ENCODE data around the gene KDM4C. TPM values are rescaled to one million over a fixed set of nuclear protein-coding genes. Genes with fewer than 3 reads are reported as not detected.

Gene KDM4C
- total and polyA plus RNA-seq, 2 of the 13 experiments (the other 11 are each of a cell fraction or from before 2014, with no cell fraction given): 19.4 to 23.6 TPM

- 0 out of 2 replicates have a peak, but pooled peaks have one; percentile 27 for TF ChIP-seq BATF2 (CRISPR knock-in tag; IDR thresholded peaks at IDR 0.05)
- TF ChIP-seq, protein P1, sequence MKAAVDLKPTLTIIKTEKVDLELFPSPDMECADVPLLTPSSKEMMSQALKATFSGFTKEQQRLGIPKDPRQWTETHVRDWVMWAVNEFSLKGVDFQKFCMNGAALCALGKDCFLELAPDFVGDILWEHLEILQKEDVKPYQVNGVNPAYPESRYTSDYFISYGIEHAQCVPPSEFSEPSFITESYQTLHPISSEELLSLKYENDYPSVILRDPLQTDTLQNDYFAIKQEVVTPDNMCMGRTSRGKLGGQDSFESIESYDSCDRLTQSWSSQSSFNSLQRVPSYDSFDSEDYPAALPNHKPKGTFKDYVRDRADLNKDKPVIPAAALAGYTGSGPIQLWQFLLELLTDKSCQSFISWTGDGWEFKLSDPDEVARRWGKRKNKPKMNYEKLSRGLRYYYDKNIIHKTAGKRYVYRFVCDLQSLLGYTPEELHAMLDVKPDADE (CRISPR knock-in tag; IDR thresholded peaks at IDR 0.05): peak; percentile 90
- peak; percentile 85 for TF ChIP-seq ARID4A (CRISPR knock-in tag; IDR thresholded peaks at IDR 0.05; ENCODE audit: borderline replicate concordance)
- no peak for TF ChIP-seq ZBTB39 (CRISPR knock-in tag; IDR thresholded peaks at IDR 0.05)
- peak; percentile 53 for TF ChIP-seq SP2 (CRISPR knock-in tag; IDR thresholded peaks at IDR 0.05)
- peak; percentile 57 for TF ChIP-seq MEF2D (CRISPR knock-in tag; IDR thresholded peaks at IDR 0.05)
- peak; percentile 72 for TF ChIP-seq NFYC (CRISPR knock-in tag; IDR thresholded peaks at IDR 0.05)
- no peak for TF ChIP-seq JUNB (CRISPR knock-in tag; IDR thresholded peaks at IDR 0.05; ENCODE audit: borderline replicate concordance)
- TF ChIP-seq ZNF382 (CRISPR knock-in tag; IDR thresholded peaks at IDR 0.05; ENCODE audit: borderline replicate concordance): no peak
- TF ChIP-seq KDM2A (CRISPR knock-in tag; IDR thresholded peaks at IDR 0.05; ENCODE audit: borderline replicate concordance, low read depth): peak; percentile 78
- peak; percentile 87 for TF ChIP-seq ZNF782 (CRISPR knock-in tag; IDR thresholded peaks at IDR 0.05; ENCODE audit: borderline replicate concordance)
- peak; percentile 81 for TF ChIP-seq ZNF772 (CRISPR knock-in tag; IDR thresholded peaks at IDR 0.05)
- no peak; the same call in 1 of the 2 replicates for TF ChIP-seq GTF2F1 (IDR thresholded peaks at IDR 0.05; ENCODE audit: low read length)
- TF ChIP-seq, protein P2, sequence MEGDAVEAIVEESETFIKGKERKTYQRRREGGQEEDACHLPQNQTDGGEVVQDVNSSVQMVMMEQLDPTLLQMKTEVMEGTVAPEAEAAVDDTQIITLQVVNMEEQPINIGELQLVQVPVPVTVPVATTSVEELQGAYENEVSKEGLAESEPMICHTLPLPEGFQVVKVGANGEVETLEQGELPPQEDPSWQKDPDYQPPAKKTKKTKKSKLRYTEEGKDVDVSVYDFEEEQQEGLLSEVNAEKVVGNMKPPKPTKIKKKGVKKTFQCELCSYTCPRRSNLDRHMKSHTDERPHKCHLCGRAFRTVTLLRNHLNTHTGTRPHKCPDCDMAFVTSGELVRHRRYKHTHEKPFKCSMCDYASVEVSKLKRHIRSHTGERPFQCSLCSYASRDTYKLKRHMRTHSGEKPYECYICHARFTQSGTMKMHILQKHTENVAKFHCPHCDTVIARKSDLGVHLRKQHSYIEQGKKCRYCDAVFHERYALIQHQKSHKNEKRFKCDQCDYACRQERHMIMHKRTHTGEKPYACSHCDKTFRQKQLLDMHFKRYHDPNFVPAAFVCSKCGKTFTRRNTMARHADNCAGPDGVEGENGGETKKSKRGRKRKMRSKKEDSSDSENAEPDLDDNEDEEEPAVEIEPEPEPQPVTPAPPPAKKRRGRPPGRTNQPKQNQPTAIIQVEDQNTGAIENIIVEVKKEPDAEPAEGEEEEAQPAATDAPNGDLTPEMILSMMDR (CRISPR knock-in tag; IDR thresholded peaks at IDR 0.05): no peak
- no peak; the same call in 1 of the 2 replicates for TF ChIP-seq ZMYM3 (CRISPR knock-in tag; IDR thresholded peaks at IDR 0.05)
- peak; percentile 51 for TF ChIP-seq RBM22 (optimal IDR thresholded peaks at IDR 0.05; ENCODE audit: low read length)
Measured at GRCh38 chr9:6757456-6758247, at the start of gene KDM4C (continued).
